Nephron progenitor cell (in vitro differentiated cells): ENCODE measurements around the gene TIMM50.
"Not testable (repeated sequence)": the region's sequence is repeated elsewhere in the genome, so short reads cannot be mapped to it uniquely, and the experiment has no call there.

Source experiments
- DNase-seq: peaks from one replicate; pipeline ENCODE4 v3.0.0; 2021
- H3K27ac Mint-ChIP-seq: 2 replicates; pipeline ENCODE4 v1.8.0; 2021; ENCODE audit warnings: mild to moderate bottlenecking, moderate library complexity, mixed read lengths
- H3K27me3 Mint-ChIP-seq: 2 replicates; pipeline ENCODE4 v1.8.0; 2021; ENCODE audit warnings: mild to moderate bottlenecking, low read depth, mixed read lengths; ENCODE audit not compliant: poor library complexity
- H3K36me3 Mint-ChIP-seq: 2 replicates; pipeline ENCODE4 v1.8.0; 2021; ENCODE audit warnings: low read depth, mixed read lengths
- H3K4me1 Mint-ChIP-seq: 2 replicates; pipeline ENCODE4 v1.8.0; 2021; ENCODE audit warnings: mixed read lengths
- H3K4me3 Mint-ChIP-seq: 2 replicates; pipeline ENCODE4 v1.8.0; 2021; ENCODE audit warnings: mild to moderate bottlenecking, moderate library complexity, mixed read lengths
- H3K9me3 Mint-ChIP-seq: 2 replicates; pipeline ENCODE4 v1.8.0; 2021; ENCODE audit warnings: mild to moderate bottlenecking, moderate library complexity, mixed read lengths
- TF ChIP-seq, protein P1 (sequence below): fragments of 200-600 bp; sonication (generic); IDR thresholded peaks from 2 replicates; pipeline ENCODE4 v1.5.0; 2021; ENCODE audit warnings: antibody characterized with exemption

The TIMM50 gene

DNA sequence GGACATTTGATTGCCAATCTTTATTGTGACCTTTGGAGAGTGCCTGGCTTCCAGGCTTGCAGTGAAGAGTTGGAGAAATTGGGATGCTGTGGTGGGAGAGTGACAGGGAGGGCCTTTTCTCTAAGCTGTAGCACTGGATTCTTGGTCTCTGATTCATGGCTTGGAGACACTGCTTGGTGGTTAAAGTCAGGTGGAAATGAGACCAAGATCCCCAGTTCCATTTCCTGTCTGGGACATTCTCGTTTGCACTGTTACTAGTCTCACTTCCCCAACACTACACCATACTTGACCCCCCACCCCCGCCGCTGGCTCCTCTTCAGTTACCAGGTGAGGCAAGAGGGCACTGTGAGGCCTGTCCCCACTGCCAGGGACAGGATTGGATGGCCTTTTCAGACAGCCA is 32.4 kb upstream of the TIMM50 start:
- peaks cover 52% of the 10 kb centered on the region for H3K36me3 Mint-ChIP-seq
- DNase-seq: no peak
- H3K4me3 Mint-ChIP-seq: peak overlapping the region; percentile 9
- no peaks in the 10 kb centered on the region for H3K27me3 Mint-ChIP-seq
- peaks cover 52% of the 10 kb centered on the region for H3K4me1 Mint-ChIP-seq
- no peaks in the 10 kb centered on the region for H3K9me3 Mint-ChIP-seq
- TF ChIP-seq, protein P1, sequence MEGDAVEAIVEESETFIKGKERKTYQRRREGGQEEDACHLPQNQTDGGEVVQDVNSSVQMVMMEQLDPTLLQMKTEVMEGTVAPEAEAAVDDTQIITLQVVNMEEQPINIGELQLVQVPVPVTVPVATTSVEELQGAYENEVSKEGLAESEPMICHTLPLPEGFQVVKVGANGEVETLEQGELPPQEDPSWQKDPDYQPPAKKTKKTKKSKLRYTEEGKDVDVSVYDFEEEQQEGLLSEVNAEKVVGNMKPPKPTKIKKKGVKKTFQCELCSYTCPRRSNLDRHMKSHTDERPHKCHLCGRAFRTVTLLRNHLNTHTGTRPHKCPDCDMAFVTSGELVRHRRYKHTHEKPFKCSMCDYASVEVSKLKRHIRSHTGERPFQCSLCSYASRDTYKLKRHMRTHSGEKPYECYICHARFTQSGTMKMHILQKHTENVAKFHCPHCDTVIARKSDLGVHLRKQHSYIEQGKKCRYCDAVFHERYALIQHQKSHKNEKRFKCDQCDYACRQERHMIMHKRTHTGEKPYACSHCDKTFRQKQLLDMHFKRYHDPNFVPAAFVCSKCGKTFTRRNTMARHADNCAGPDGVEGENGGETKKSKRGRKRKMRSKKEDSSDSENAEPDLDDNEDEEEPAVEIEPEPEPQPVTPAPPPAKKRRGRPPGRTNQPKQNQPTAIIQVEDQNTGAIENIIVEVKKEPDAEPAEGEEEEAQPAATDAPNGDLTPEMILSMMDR: no peak
- peak overlapping the region; percentile 79 for H3K27ac Mint-ChIP-seq

DNA sequence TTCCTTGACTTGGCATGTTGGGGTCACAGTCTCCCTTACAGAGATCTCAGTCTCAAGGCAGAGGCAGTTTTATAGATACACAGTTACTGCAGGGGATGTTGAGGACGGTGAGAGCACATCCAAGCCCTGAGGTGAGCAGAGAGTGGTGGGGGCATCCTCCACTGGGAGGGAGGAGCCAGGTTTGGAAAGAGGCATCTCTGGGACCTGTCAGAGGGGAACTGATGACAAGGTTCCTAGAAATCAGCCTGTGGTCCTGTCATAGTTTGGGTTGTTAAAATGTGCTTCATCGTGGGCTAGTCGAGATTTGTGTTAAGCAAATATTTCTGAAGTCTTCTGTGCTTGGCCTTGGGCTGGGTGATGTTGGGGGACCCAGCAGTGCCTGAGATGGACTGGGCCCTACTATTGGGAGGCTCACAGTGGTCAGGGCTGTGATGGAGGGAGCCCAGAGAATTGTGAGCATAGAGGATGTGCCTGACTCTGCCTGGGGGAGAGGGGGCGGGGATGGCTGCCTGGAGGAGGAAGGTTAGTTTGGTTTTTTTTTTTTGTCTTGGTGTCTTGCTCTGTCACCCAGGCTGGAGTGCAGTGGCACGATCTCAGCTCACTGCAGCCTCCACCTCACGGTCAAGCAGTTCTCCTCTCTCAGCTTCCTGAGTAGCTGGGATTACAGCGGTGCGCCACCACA is 31.4 kb upstream of the TIMM50 start:
- DNase-seq: no peak
- Mint-ChIP-seq H3K27ac (no peak overlapping the region), H3K4me1 (peaks cover 52% of the 10 kb centered on the region), H3K9me3 (no peaks in the 10 kb centered on the region), H3K4me3 (no peak overlapping the region), H3K27me3 (no peaks in the 10 kb centered on the region), H3K36me3 (peaks cover 61% of the 10 kb centered on the region)
- TF ChIP-seq, protein P1: no peak

DNA sequence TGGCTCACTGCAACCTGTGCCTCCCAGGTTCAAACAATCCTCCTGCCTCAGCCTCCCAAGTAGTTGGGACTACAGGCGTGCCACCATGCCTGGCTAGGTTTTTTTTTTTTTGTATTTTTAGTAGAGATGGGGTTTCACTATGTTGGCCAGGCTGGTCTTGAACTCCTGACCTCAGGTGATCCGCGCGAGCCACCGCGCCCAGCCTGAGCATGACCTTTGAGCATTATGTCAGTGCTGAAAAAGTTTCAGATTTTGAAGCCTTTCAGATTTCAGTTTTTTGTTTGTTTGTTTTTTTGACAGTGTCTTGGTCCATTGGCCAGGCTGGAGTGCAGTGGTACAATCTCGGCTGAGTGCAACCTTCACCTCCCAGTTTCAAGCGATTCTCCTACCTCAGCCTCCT is 29.4 kb upstream of the TIMM50 start:
- H3K9me3 Mint-ChIP-seq, H3K27ac Mint-ChIP-seq, DNase-seq, H3K27me3 Mint-ChIP-seq, H3K4me3 Mint-ChIP-seq: not testable (repeated sequence)
- Mint-ChIP-seq H3K36me3 (peaks cover 64% of the 10 kb centered on the region), H3K4me1 (peaks cover 34% of the 10 kb centered on the region)

DNA sequence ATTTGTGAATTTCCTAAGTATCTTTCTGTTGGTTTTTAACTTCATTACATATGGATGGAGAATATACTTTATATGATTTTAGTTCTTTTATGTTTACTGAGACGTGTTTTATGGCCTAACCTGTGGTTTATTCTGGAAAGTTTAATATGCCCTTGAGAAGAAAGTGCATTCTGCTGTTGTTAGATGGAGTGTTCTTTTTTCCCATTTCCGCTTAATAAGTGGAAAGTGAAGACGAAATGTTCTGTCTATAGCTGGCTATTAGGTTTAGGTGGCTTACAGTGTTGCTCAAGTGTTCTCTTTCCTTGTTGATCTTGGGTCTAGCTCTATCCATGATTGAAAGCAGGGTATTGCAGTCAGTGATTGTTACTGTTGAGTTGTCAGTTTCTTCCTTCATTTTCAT is 17.2 kb upstream of the TIMM50 start:
- H3K36me3 Mint-ChIP-seq: peaks cover 68% of the 10 kb centered on the region
- TF ChIP-seq, protein P1: no peak
- no peak for DNase-seq
- no peaks in the 10 kb centered on the region for H3K4me1 Mint-ChIP-seq
- H3K27me3 Mint-ChIP-seq: no peaks in the 10 kb centered on the region
- H3K4me3 Mint-ChIP-seq: no peak overlapping the region
- H3K9me3 Mint-ChIP-seq: no peaks in the 10 kb centered on the region
- H3K27ac Mint-ChIP-seq: peak overlapping the region; percentile 5

DNA sequence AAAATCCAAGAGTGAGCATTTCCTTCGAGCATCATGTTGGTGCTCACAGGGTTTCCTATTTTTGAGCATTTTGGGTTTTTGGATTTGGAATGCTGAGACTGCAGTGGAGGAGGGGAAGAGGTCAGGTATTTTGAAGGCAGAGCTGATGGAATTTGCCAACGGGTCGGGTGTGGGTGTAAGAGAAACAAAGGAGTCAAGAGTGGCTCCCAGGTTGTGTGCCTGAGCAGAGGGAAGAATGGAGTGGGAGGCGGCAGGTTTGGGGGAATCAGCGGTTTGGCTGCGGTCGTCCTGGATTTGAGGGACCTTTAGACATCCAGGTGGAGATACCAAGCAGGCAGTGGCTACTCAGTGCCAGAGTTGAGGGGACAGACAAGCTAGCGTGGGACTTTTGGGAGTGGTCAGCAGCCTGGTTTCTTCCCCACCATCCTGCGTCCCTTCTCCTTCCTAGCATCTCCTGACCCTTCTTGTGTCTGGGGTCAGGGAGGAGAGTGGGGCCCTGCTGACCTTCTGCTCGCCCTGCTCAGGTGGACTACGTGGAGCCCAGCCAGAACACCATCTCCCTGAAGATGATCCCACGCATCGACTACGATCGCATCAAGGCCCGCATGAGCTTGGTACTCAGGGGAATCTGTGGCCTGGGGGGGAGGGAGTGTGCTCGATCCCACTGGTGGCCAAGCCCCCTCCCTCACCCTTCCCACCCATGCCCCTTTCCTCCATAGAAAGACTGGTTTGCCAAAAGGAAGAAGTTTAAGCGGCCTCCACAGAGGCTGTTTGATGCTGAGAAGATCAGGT is 14.5 kb upstream of the TIMM50 start:
- H3K27ac Mint-ChIP-seq: peak overlapping the region; percentile 49

DNA sequence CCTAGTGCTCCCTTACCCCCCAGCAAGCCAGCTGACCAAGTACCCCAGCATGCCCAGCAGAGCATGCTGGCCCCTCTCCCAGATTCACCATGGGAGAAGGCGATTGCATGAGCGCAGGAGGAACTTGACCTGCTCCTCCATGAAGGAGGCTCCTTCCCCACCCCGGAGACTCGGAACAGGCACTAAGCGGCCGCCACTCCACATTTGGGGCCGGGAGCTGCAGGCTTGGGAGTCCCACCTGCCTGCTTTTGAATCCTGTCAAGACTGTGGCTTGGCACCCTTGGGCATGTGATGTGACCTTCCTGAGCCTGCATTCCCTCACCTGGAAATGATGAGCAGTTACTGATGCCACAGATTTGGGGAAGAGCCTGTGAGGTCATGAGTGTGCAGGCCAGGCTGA is 12.7 kb upstream of the TIMM50 start:
- Mint-ChIP-seq H3K4me1 (no peaks in the 10 kb centered on the region), H3K4me3 (no peak overlapping the region), H3K27ac (no peak overlapping the region), H3K27me3 (no peaks in the 10 kb centered on the region), H3K9me3 (no peaks in the 10 kb centered on the region), H3K36me3 (peaks cover 76% of the 10 kb centered on the region)
- TF ChIP-seq, protein P1: no peak
- DNase-seq: no peak

More for the DNA sequence above, 14.5 kb upstream of the TIMM50 start:
- no peaks in the 10 kb centered on the region for H3K4me1 Mint-ChIP-seq
- H3K36me3 Mint-ChIP-seq: peaks cover 76% of the 10 kb centered on the region
- no peaks in the 10 kb centered on the region for H3K27me3 Mint-ChIP-seq
- H3K4me3 Mint-ChIP-seq: no peak overlapping the region
- no peak for DNase-seq
- no peaks in the 10 kb centered on the region for H3K9me3 Mint-ChIP-seq
- TF ChIP-seq, protein P1: no peak
